Heart right ventricle (tissue), 16 donors: ENCODE results near the gene RAB6B. TPM values are rescaled to one million over a fixed set of nuclear protein-coding genes. Genes with fewer than 3 reads are reported as not detected.
A peak's percentile ranks its signal among the peaks of the same experiment; 100 is the strongest.

Experiments
- ATAC-seq, 8 donors: fragments of 200-7000 bp; cut with Tn5 transposase; one replicate each; pipeline ENCODE4 v1.9.1; 2020; ENCODE audit warnings: mild to moderate bottlenecking in 8 of 8, moderate library complexity in 8 of 8, moderate number of reproducible peaks in 1 of 8
- DNase-seq, 2 donors: peaks; one replicate each; pipeline ENCODE4 v3.0.0-alpha.2; 2020
- H3K27ac ChIP-seq, 10 donors: fragments of 200-600 bp; sonication (generic) in 2 of 10; one replicate each; pipeline versions ENCODE4 v1.5.0 to v1.8.0; 2020 to 2022; ENCODE audit warnings: mild to moderate bottlenecking in 3 of 10
- H3K27me3 ChIP-seq, 7 donors: fragments of 200-600 bp; one replicate each; pipeline ENCODE4 v1.8.0; 2021 to 2022; ENCODE audit warnings: mild to moderate bottlenecking in 2 of 7
- H3K36me3 ChIP-seq, 9 donors: fragments of 200-600 bp; sonication (generic) in 1 of 9; one replicate each; pipeline versions ENCODE4 v1.5.0 to v1.8.0; 2020 to 2022; ENCODE audit warnings: mild to moderate bottlenecking in 2 of 9
- H3K4me1 ChIP-seq, 9 donors: fragments of 200-600 bp; sonication (generic) in 1 of 9; one replicate each; pipeline versions ENCODE4 v1.5.0 to v1.8.0; 2020 to 2022; ENCODE audit warnings: mild to moderate bottlenecking in 4 of 9
- H3K4me3 ChIP-seq, 10 donors: fragments of 200-600 bp; sonication (generic) in 2 of 10; one replicate each; pipeline versions ENCODE4 v1.5.0 to v1.8.0; 2020 to 2022; ENCODE audit warnings: mild to moderate bottlenecking in 7 of 10, moderate library complexity in 2 of 10
- H3K9me3 ChIP-seq, 11 donors: fragments of 200-600 bp in 10 of 11; sonication (generic) in 2 of 11; one replicate each; pipeline versions ENCODE4 v1.5.0 to v1.8.0; 2013 to 2022; ENCODE audit warnings: mild to moderate bottlenecking in 2 of 11, control low read depth in 1 of 11, moderate library complexity in 1 of 11
- WGBS, 2 donors: extraction: QIAGEN DNeasy Blood & Tissue Kit; methylation state at CpG; one replicate each; pipeline ENCODE4 v1.1.7; 2013; ENCODE audit warnings: inconsistent platforms in 1 of 2; 5-methylcytosine and 5-hydroxymethylcytosine counted together
- intact Hi-C, 10 donors: fragments of 100-400 bp; cut with DNase I; formaldehyde crosslinking; loops; one replicate each; pipeline versions ENCODE4 v1.11.1 to v1.14.2; 2022
- polyA plus RNA-seq, 2 donors: library from polyadenylated mRNA; stranded (reverse); fragments of 200-250 nt; gene quantifications; one replicate each; pipeline ENCODE4 v1.2.3, GENCODE V29; 2013
- total RNA-seq, 10 donors: library from RNA; stranded (reverse); fragmentation: NEBNext Ultra II Directional in 3 of 10; extraction: Animal tissue kit (Norgen Biotek cat#: 25700) in 3 of 10; gene quantifications; one replicate each; pipeline versions ENCODE4 v1.2.1 to v1.2.4, GENCODE V29; 2021 to 2023
- TF ChIP-seq, protein P1 (sequence below), 9 donors: fragments of 200-600 bp; sonication (generic) in 2 of 9; IDR thresholded peaks; one replicate each; pipeline versions ENCODE4 v1.5.0 to v1.8.0; 2021 to 2022; ENCODE audit warnings: antibody characterized with exemption in 9 of 9, mild to moderate bottlenecking in 5 of 9, moderate library complexity in 1 of 9
- donor health status: Arrhythmogenic right ventricular cardiomyopathy.
- donor health status: ischemic (EF 13 %, LVEDD 7.1; RV severe dilation, severe dysfunction).
- donor health status: healthy with polysubstance abuse.
- donor health status: DM: no; HTN: yes; CAD: no.
- donor health status: DM: no; HTN: no; CAD: no.
- donor health status: ischemic (EF 25% LVEDD 6.9; RV normal size, moderate dysfunction).
- donor health status: ischemic (EF 25% LVEDD 5.7; RV mildly dilated, moderate dysfunction).
- donor health status: healthy.
- donor health status: DM: yes; HTN: yes; CAD: no.
- donor health status: Ischemic cardiomyopathy.
- donor health status: ischemic (EF 35%, LVEDD 5.7; RV mildly dilated, moderate dysfunction).
- donor health status: nonischemic (EF 11% LVEDD 7.7; RV severe dilation, severe dysfunction).
- donor health status: DM: yes; HTN: yes; CAD: no.
- donor health status: PGD.
- donor health status: ischemic (EF 29% LVEDD 5.4; RV normal size, mild dysfunction).
- donor health status: nonischemic (EF 23%, LVEDD 6.1; RV moderate dilation, normal function).

RAB6B gene
- total and polyA plus RNA-seq, 12 donors = 7.0 to 73.8 (median 44.2) TPM

DNA sequence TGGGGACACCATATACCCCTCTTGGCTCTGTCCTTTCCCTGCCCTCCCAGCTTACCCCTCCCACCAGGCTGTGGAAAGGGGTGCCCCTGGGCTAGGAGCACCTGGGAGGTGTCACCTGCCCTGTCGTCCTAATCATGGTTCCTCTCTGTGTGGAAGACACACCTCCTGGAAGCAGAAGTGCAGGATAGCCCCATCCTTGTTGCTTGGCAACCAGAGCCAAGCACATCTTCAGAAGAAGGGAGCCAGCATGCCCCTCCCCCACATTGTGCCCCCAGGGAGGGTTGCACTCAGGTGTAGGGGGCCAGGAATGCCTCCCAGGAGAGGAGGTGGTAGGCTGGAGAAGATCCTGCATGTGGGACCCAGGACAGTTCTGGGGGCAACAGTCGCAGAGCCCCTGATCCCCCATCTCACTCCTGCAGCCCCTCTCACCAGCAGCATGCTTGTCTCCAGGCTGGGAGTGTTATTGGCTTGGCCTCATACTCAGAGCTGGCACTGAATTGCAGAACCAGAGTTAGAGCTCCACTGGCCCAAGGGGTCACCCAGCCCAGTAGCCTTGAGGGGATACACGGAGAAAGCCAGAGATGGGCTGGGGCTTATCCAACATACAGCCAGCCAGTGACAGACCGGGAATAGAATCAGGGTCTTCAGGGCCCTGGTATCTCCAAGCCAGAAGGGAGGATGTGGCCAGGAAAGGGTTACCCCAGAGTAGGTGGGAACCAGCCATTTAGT, 8.4 kb downstream of the RAB6B start:
- no peak overlapping the region for H3K27ac ChIP-seq
- TF ChIP-seq, protein P1, sequence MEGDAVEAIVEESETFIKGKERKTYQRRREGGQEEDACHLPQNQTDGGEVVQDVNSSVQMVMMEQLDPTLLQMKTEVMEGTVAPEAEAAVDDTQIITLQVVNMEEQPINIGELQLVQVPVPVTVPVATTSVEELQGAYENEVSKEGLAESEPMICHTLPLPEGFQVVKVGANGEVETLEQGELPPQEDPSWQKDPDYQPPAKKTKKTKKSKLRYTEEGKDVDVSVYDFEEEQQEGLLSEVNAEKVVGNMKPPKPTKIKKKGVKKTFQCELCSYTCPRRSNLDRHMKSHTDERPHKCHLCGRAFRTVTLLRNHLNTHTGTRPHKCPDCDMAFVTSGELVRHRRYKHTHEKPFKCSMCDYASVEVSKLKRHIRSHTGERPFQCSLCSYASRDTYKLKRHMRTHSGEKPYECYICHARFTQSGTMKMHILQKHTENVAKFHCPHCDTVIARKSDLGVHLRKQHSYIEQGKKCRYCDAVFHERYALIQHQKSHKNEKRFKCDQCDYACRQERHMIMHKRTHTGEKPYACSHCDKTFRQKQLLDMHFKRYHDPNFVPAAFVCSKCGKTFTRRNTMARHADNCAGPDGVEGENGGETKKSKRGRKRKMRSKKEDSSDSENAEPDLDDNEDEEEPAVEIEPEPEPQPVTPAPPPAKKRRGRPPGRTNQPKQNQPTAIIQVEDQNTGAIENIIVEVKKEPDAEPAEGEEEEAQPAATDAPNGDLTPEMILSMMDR (IDR thresholded peaks at IDR 0.05) = no peak
- ATAC-seq = no peak
- H3K4me3 ChIP-seq = no peak overlapping the region
- whole genome bisulfite sequencing, 2 donors = 84 to 88% methylated on average over 4 of the region's 4 CpGs
- intact Hi-C loops = loop anchor here in 1 of 10 donors (5.0 kb wide), 1 partner anchor 35 kb away; no protein-coding TSS in a partner anchor
- H3K27me3 ChIP-seq = no peaks in the 10 kb centered on the region
- H3K4me1 ChIP-seq = peaks cover 0 to 41% (median 18%) of the 10 kb centered on the region in 9 donors
- H3K9me3 ChIP-seq = no peaks in the 10 kb centered on the region
- DNase-seq = peak in 1 of 2 donors; percentile 2
- peaks cover 0 to 2% (median 0%) of the 10 kb centered on the region in 9 donors for H3K36me3 ChIP-seq

DNA sequence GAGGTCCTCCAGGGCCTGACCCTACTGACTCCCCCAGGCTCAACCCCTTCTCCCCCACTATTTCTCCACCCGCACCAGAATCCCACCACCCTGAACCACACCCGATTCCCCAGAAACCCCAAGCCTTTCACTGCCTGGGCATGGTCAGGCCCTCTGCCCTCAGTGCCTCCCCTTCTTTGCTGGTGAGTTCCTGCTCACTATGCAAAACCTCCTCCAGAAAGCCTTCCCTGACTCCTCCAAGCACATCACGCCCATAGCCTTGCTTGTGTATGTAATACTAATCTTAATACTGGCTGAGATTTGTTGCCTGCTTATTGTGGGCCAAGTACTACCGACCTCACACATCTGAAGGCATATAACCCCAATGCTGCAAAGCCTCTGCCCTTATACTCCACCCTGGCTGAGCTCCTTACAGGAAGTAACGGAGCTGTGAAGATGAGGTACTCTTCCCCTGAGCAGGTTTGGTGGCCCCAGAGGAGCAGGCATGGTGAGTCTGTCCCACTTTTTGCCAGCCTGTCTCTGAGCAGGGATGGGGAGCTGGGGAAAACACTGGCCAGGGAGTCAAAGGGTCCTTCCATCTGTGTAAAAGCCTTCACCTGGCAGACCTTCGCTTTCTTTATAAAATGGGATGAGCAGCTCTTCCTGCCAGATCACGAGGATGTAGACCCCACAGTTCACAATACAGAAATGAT, 9.5 kb downstream of the RAB6B start:
- no peak overlapping the region for H3K4me3 ChIP-seq
- WGBS, 2 donors = 89 to 96% methylated on average over 7 of the region's 7 CpGs
- DNase-seq = no peak
- H3K9me3 ChIP-seq = no peaks in the 10 kb centered on the region
- H3K27ac ChIP-seq = no peak overlapping the region
- no peaks in the 10 kb centered on the region for H3K27me3 ChIP-seq
- intact Hi-C loops = loop anchor here in 1 of 10 donors (5.0 kb wide), 1 partner anchor 34 kb away; no protein-coding TSS in a partner anchor
- H3K36me3 ChIP-seq = peaks cover 0 to 10% (median 0%) of the 10 kb centered on the region in 9 donors
- TF ChIP-seq, protein P1 (IDR thresholded peaks at IDR 0.05) = no peak
- ATAC-seq = no peak
- H3K4me1 ChIP-seq = peaks cover 0 to 31% (median 16%) of the 10 kb centered on the region in 9 donors

DNA sequence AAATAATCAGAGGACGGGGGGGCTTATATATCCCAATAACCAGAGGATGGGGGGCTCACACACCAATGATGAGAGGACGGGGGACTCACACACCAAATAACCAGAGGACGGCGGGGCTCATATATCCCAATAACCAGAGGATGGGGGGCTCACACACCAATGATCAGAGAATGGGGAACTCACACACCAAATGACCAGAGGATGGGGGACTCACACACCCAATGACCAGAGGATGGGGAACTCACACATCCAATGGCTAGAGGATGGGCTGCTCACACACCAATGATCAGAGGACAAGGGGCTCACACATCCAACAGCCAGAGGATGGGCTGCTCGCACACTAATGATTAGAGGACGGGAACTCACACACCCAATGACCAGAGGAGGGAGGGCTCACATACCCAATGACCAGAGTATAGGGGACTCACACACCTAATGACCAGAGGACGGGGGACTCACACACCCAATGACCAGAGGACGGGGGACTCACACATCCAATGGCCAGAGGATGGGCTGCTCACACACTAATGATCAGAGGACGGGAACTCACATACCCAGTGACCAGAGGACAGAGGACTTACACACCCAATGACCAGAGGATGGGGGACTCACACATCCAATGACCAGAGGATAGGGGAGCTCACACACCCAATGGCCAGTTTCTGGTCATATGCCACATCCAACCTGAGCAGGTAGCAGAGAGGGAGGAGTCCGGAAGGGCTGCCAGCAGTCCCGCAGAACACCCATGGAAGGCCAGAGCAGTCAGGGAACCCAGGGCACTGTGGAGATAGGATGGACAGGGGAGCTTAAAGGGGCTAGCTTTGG, 10.6 kb downstream of the RAB6B start:
- no peak for DNase-seq
- Histone ChIP-seq H3K27me3 (no peaks in the 10 kb centered on the region), H3K4me3 (no peak overlapping the region), H3K4me1 (peaks cover 0 to 29% (median 16%) of the 10 kb centered on the region in 9 donors), H3K9me3 (no peaks in the 10 kb centered on the region), H3K36me3 (peaks cover 0 to 10% (median 0%) of the 10 kb centered on the region in 9 donors), H3K27ac (no peak overlapping the region)
- WGBS, 2 donors = 95 to 96% methylated on average over 11 of the region's 11 CpGs
- TF ChIP-seq, protein P1 (IDR thresholded peaks at IDR 0.05) = no peak
- ATAC-seq = no peak
- intact Hi-C loops = loop anchor here in 1 of 10 donors (5.0 kb wide), 1 partner anchor 33 kb away; no protein-coding TSS in a partner anchor
